ENCODE measurements around the gene OGFOD1. TPM values are rescaled to one million over a fixed set of nuclear protein-coding genes. Genes with fewer than 3 reads are reported as not detected.

OGFOD1 gene
- total RNA-seq, 1 experiment from 2014 or later, result 68.5 TPM

DNA sequence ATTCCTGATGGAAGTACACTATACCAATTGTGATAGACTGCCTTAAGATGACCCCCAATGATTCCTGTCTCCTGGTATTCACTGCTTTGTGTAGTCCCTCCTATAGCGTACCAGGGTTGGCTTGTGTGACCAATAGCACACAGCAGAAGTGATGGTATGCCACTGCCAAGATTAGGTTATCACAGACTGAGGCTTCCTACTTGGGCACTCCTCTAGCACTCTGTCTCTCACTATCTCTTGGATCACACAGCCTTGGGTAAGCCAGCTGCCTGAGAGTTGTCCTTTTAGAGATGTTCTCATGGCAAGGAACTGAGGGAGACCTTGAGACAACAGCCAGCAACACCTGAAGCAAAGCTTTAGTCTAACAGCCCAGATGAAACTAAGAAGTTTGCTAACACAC, 13.3 kb upstream of the OGFOD1 start:
- H3K36me3 Mint-ChIP-seq (ENCODE audit: insufficient read depth, unreplicated experiment), result peaks cover 89% of the 10 kb centered on the region

DNA sequence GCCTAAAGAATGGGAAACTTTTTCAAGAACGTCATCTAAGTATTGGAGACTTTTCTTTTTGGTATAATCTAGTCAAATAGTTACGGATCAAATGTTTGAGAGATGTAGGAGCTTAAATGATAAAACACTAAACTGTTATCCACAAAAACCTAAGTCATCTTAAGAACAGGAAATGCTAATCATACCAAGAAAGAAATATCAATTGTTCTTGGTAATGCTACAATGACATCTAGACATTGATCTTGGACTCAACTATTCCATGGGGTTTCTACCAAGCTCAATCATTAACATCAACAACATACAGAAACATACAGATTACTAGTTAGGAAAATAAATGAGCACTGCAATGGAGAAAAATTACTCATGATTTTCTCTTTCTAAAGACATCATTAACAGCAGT, 4.1 kb upstream of the OGFOD1 start:
- BruUV-seq (replicated peaks), result no TSS peak
- ChIA-PET CTCF (interaction anchor here (0.6 to 1.0 kb wide), 2 partner anchors 10 to 202 kb away, joined by 3 to 4 read pairs; no protein-coding TSS in a partner anchor), POLR2A (interaction anchor here (0.6 to 1.5 kb wide), 3 partner anchors 20 to 240 kb away, joined by 3 to 9 read pairs (median 3); partner anchors contain the start of gene MT1X)
- Mint-ChIP-seq H3K9me3 (ENCODE audit: unreplicated experiment) (no peaks in the 10 kb centered on the region), H3K27ac (ENCODE audit: low read depth, unreplicated experiment) (no peak overlapping the region), H3K27me3 (ENCODE audit: insufficient read depth, unreplicated experiment) (no peaks in the 10 kb centered on the region), H3K4me3 (ENCODE audit: unreplicated experiment) (no peak overlapping the region), H3K4me1 (ENCODE audit: insufficient read depth, unreplicated experiment) (peaks cover 20% of the 10 kb centered on the region), H3K36me3 (ENCODE audit: insufficient read depth, unreplicated experiment) (peaks cover 52% of the 10 kb centered on the region)
- TF ChIP-seq, protein P1, sequence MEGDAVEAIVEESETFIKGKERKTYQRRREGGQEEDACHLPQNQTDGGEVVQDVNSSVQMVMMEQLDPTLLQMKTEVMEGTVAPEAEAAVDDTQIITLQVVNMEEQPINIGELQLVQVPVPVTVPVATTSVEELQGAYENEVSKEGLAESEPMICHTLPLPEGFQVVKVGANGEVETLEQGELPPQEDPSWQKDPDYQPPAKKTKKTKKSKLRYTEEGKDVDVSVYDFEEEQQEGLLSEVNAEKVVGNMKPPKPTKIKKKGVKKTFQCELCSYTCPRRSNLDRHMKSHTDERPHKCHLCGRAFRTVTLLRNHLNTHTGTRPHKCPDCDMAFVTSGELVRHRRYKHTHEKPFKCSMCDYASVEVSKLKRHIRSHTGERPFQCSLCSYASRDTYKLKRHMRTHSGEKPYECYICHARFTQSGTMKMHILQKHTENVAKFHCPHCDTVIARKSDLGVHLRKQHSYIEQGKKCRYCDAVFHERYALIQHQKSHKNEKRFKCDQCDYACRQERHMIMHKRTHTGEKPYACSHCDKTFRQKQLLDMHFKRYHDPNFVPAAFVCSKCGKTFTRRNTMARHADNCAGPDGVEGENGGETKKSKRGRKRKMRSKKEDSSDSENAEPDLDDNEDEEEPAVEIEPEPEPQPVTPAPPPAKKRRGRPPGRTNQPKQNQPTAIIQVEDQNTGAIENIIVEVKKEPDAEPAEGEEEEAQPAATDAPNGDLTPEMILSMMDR (IDR thresholded peaks at IDR 0.05; ENCODE audit: unreplicated experiment), result no peak
- no peak for DNase-seq (ENCODE audit: unreplicated experiment)
- intact Hi-C loops (cut with micrococcal nuclease), result no loop called here

More for the DNA sequence above, 13.3 kb upstream of the OGFOD1 start:
- Mint-ChIP-seq H3K4me3 (ENCODE audit: unreplicated experiment) (no peak overlapping the region), H3K4me1 (ENCODE audit: insufficient read depth, unreplicated experiment) (no peaks in the 10 kb centered on the region), H3K27ac (ENCODE audit: low read depth, unreplicated experiment) (no peak overlapping the region), H3K9me3 (ENCODE audit: unreplicated experiment) (no peaks in the 10 kb centered on the region), H3K27me3 (ENCODE audit: insufficient read depth, unreplicated experiment) (no peaks in the 10 kb centered on the region)
- POLR2A ChIA-PET, result interaction anchor here (4.4 to 6.5 kb wide), 2 partner anchors 10 to 13 kb away, joined by 18 to 29 read pairs; partner anchors contain the start of genes NUDT21 and OGFOD1
- CTCF ChIA-PET, result interaction anchor here (1.2 kb wide), 1 partner anchor 58 kb away, joined by 4 read pairs; no protein-coding TSS in a partner anchor
- no peak for DNase-seq (ENCODE audit: unreplicated experiment)
- intact Hi-C loops (cut with micrococcal nuclease), result no loop called here
- no TSS peak for BruUV-seq (replicated peaks)
- TF ChIP-seq, protein P1 (IDR thresholded peaks at IDR 0.05; ENCODE audit: unreplicated experiment), result no peak

DNA sequence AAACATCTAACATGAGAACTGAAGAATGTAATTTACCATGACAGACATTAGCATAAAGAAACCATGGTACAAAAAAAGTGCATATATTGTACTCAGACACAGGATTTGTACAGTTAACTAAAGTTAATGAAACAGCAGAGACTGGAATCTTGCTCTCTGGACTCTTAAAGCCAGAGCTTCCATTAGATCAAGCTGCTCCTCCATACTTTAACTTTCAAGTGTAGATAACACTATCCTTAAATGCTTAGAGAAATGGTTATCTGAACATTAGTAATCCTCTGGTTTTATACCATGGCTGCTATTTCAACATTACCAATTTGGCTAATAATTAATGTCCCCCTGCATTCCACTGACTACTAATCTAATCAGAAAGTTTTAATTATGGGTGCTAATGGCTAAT, 3.3 kb upstream of the OGFOD1 start:
- Mint-ChIP-seq H3K4me3 (ENCODE audit: unreplicated experiment) (no peak overlapping the region), H3K36me3 (ENCODE audit: insufficient read depth, unreplicated experiment) (peaks cover 45% of the 10 kb centered on the region), H3K27ac (ENCODE audit: low read depth, unreplicated experiment) (no peak overlapping the region), H3K4me1 (ENCODE audit: insufficient read depth, unreplicated experiment) (peaks cover 20% of the 10 kb centered on the region), H3K9me3 (ENCODE audit: unreplicated experiment) (no peaks in the 10 kb centered on the region), H3K27me3 (ENCODE audit: insufficient read depth, unreplicated experiment) (no peaks in the 10 kb centered on the region)
- no TSS peak for BruUV-seq (replicated peaks)
- TF ChIP-seq, protein P1 (IDR thresholded peaks at IDR 0.05; ENCODE audit: unreplicated experiment), result no peak
- ChIA-PET CTCF (no interaction called here), POLR2A (interaction anchor here (0.6 to 2.1 kb wide), 4 partner anchors 21 to 239 kb away, joined by 3 to 9 read pairs (median 6); partner anchors contain the start of gene MT1X)
- no peak for DNase-seq (ENCODE audit: unreplicated experiment)
- intact Hi-C loops (cut with micrococcal nuclease), result no loop called here

DNA sequence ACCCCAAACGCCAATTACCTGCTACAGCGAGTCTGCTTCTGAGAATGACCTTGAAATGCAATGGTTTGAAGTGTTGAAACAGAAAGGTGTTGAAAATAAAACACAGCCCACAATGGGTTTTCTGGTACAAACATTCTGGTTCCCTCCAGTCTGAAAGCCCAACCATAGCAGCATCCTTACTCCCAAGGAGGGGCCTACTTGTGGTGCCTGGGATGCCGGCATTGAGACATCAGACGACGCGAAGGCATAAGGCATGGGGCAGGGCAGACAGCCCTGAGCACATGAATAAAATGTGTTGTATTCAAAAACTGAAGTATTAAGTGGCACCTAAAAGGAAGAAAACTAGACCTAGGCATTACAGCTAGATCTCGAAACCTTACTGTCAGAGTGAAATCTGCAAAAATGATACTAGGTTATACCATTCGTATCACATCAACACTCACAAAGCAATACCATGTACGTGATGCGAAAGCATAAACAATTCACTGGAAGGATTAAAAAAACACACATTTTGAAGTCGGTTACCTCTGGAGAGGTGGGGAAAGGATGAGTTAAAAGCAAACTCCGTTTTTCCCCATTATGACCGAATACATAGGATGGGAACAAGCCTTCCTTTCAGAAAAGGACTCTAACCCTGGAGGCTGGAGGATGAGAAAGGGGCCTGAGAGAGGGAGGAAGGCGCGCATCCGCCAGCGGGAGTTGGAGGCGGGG, 924 bp upstream of the OGFOD1 start:
- Mint-ChIP-seq H3K27ac (ENCODE audit: low read depth, unreplicated experiment) (peak overlapping the region; percentile 80), H3K4me1 (ENCODE audit: insufficient read depth, unreplicated experiment) (peaks cover 20% of the 10 kb centered on the region), H3K36me3 (ENCODE audit: insufficient read depth, unreplicated experiment) (peaks cover 46% of the 10 kb centered on the region), H3K9me3 (ENCODE audit: unreplicated experiment) (no peaks in the 10 kb centered on the region), H3K27me3 (ENCODE audit: insufficient read depth, unreplicated experiment) (no peaks in the 10 kb centered on the region), H3K4me3 (ENCODE audit: unreplicated experiment) (peak overlapping the region; percentile 83)
- TF ChIP-seq, protein P1 (IDR thresholded peaks at IDR 0.05; ENCODE audit: unreplicated experiment), result no peak
- DNase-seq (ENCODE audit: unreplicated experiment), result no peak
- CTCF ChIA-PET, result interaction anchor here (0.6 to 1.4 kb wide), 3 partner anchors 15 to 1013 kb away, joined by 3 read pairs; no protein-coding TSS in a partner anchor
- intact Hi-C loops (cut with micrococcal nuclease), result loop anchor here (2.0 kb wide), 1 partner anchor 24 kb away; no protein-coding TSS in a partner anchor
- POLR2A ChIA-PET, result interaction anchor here (0.5 to 3.5 kb wide), 35 partner anchors 8 to 1525 kb away, joined by 3 to 35 read pairs (median 5); partner anchors contain the start of genes AMFR, MT1X and MT2A
- TSS peak; percentile 33 for BruUV-seq (replicated peaks)
